NCI-H1930 (cell line): ENCODE measurements around the gene ADAP2.
"Not testable (repeated sequence)": the region's sequence is repeated elsewhere in the genome, so short reads cannot be mapped to it uniquely, and the experiment has no call there.

ENCODE experiments used
- DNase-seq, 2 experiments: peaks; one replicate each; lab custom pipeline; 2025; lab: John Stamatoyannopoulos, UW

The ADAP2 gene

GRCh38 chr17:30929861-30930260, 8.1 kb downstream of the ADAP2 start:
- not testable (repeated sequence) for DNase-seq

GRCh38 chr17:30930495-30930894, 8.8 kb downstream of the ADAP2 start:
- DNase-seq = no peak

- not testable (repeated sequence) for DNase-seq
These were observed 9.8 kb downstream of the ADAP2 start for GRCh38 chr17:30931582-30931981.

GRCh38 chr17:30933966-30934365, 12.2 kb downstream of the ADAP2 start:
- DNase-seq = no peak

GRCh38 chr17:30939051-30939689, 17.4 kb downstream of the ADAP2 start:
- no peak for DNase-seq

GRCh38 chr17:30942308-30943079, 20.7 kb downstream of the ADAP2 start:
- no peak for DNase-seq

- no peak for DNase-seq
These were observed 26.1 kb downstream of the ADAP2 start for GRCh38 chr17:30947796-30948195.

- DNase-seq = no peak
These were observed 28.4 kb downstream of the ADAP2 start for GRCh38 chr17:30950189-30950588.

GRCh38 chr17:30950669-30951399, 29.1 kb downstream of the ADAP2 start:
- DNase-seq = peak; percentile 29 to 78

- DNase-seq = no peak
These were observed 31.1 kb downstream of the ADAP2 start for GRCh38 chr17:30952638-30953393.

GRCh38 chr17:30954046-30954830, 32.5 kb downstream of the ADAP2 start:
- no peak for DNase-seq

GRCh38 chr17:30956764-30957374, 35.1 kb downstream of the ADAP2 start:
- no peak for DNase-seq

- no peak for DNase-seq
These were observed 36.0 kb downstream of the ADAP2 start for GRCh38 chr17:30957741-30958140.

- no peak for DNase-seq
These were observed 36.4 kb downstream of the ADAP2 start for GRCh38 chr17:30958187-30958586.

GRCh38 chr17:30961209-30962188, 39.8 kb downstream of the ADAP2 start:
- no peak for DNase-seq

- not testable (repeated sequence) for DNase-seq
These were observed 42.6 kb downstream of the ADAP2 start for GRCh38 chr17:30964312-30964711.

- DNase-seq = no peak
These were observed 43.1 kb downstream of the ADAP2 start for GRCh38 chr17:30964876-30965275.

GRCh38 chr17:30965686-30966085, 43.9 kb downstream of the ADAP2 start:
- DNase-seq = no peak

GRCh38 chr17:30967911-30968310, 46.2 kb downstream of the ADAP2 start:
- DNase-seq = not testable (repeated sequence)
